WI38 (cell line): ENCODE measurements around the gene CLN3.
"Not testable (repeated sequence)": the region's sequence is repeated elsewhere in the genome, so short reads cannot be mapped to it uniquely, and the experiment has no call there.

ENCODE experiments used
- H3K4me3 ChIP-seq: 2 replicates; pipeline ENCODE4 v1.5.1; 2011; ENCODE audit warnings: low read depth, mild to moderate bottlenecking, control low read depth, low read length
- CTCF ChIP-seq: IDR thresholded peaks from 2 replicates; pipeline ENCODE4 v1.5.1; 2012; ENCODE audit warnings: low read depth, mild to moderate bottlenecking, control low read depth, low read length

CLN3 gene

GRCh38 chr16:28482026-28482425, 9.8 kb downstream of the CLN3 start:
- no peak for TF ChIP-seq CTCF
- H3K4me3 ChIP-seq, result no peak overlapping the region

- H3K4me3 ChIP-seq, result no peak overlapping the region
- TF ChIP-seq CTCF, result no peak
These were observed 13.2 kb downstream of the CLN3 start for GRCh38 chr16:28478506-28479180.

GRCh38 chr16:28477311-28477920, 14.5 kb downstream of the CLN3 start:
- no peak overlapping the region for H3K4me3 ChIP-seq
- TF ChIP-seq CTCF, result no peak

- no peak overlapping the region for H3K4me3 ChIP-seq
- no peak for TF ChIP-seq CTCF
These were observed 16.7 kb downstream of the CLN3 start for GRCh38 chr16:28475221-28475620.

- H3K4me3 ChIP-seq, result no peak overlapping the region
- no peak for TF ChIP-seq CTCF
These were observed 18.1 kb downstream of the CLN3 start for GRCh38 chr16:28473714-28474265.

GRCh38 chr16:28447081-28447480, 44.8 kb downstream of the CLN3 start:
- H3K4me3 ChIP-seq, result not testable (repeated sequence)

- H3K4me3 ChIP-seq, result not testable (repeated sequence)
These were observed 45.5 kb downstream of the CLN3 start for GRCh38 chr16:28446388-28446787.

- H3K4me3 ChIP-seq, result not testable (repeated sequence)
These were observed 47.9 kb downstream of the CLN3 start for GRCh38 chr16:28443943-28444342.

- H3K4me3 ChIP-seq, result not testable (repeated sequence)
These were observed 53.0 kb downstream of the CLN3 start for GRCh38 chr16:28438899-28439298.

- not testable (repeated sequence) for H3K4me3 ChIP-seq
These were observed 56.5 kb downstream of the CLN3 start for GRCh38 chr16:28435340-28435739.
